Left ventricle myocardium inferior (tissue), 1 donor: Measurements from ENCODE around the gene ST7. TPM values are rescaled to one million over a fixed set of nuclear protein-coding genes. Genes with fewer than 3 reads are reported as not detected.

ENCODE experiments used
- DNase-seq: peaks from one replicate; pipeline ENCODE4 v3.0.0-alpha.2; 2020
- H3K27ac ChIP-seq: fragments of 200-600 bp; replicated peaks from 2 replicates; pipeline ENCODE4 v1.8.0; 2021
- H3K27me3 ChIP-seq: fragments of 200-600 bp; 2 replicates; pipeline ENCODE4 v1.8.0; 2021; ENCODE audit warnings: low read depth
- H3K36me3 ChIP-seq: fragments of 200-600 bp; 2 replicates; pipeline ENCODE4 v1.8.0; 2021
- H3K4me1 ChIP-seq: fragments of 200-600 bp; 2 replicates; pipeline ENCODE4 v1.8.0; 2021
- H3K4me3 ChIP-seq: fragments of 200-600 bp; 2 replicates; pipeline ENCODE4 v1.8.0; 2021; ENCODE audit warnings: mild to moderate bottlenecking, moderate library complexity
- H3K9me3 ChIP-seq: fragments of 200-600 bp; replicated peaks from 2 replicates; pipeline ENCODE4 v1.8.0; 2021
- intact Hi-C: fragments of 100-400 bp; cut with micrococcal nuclease; formaldehyde crosslinking; loops from one replicate; pipeline ENCODE4 v1.11.0; 2022
- total RNA-seq: library from RNA; stranded (reverse); fragmentation: NEBNext Ultra II Directional; extraction: Animal tissue kit (Norgen Biotek cat#: 25700); gene quantifications from one replicate; pipeline ENCODE4 v1.2.1, GENCODE V29; 2021
- TF ChIP-seq, protein P1 (sequence below): fragments of 200-600 bp; IDR thresholded peaks from 2 replicates; pipeline ENCODE4 v1.8.0; 2021; ENCODE audit warnings: antibody characterized with exemption, mild to moderate bottlenecking, borderline replicate concordance
- donor health status: DM: no; HTN: yes; CAD: no; lungs with severe emphysema.

Gene ST7
- total RNA-seq, 1 donor from 2014 or later: 28.5 TPM

DNA sequence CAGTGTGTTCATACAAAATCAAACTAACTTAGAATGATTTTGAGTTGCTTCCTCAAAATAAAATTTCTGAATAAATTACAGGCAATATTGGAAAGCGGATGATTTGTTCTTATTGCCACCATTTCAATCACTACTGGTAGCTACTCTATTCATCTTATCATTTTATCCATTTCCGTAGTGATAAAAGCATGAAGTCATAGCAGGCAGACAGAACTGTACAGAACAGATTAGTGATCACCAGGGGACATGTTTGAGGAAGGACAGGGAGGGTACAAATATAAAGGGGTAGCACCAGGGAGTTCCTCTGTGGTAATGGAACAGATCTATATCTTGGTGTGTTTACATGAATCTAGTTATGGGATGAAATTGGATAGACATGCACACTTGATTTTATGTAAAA is 231.1 kb downstream of the ST7 start:
- TF ChIP-seq, protein P1, sequence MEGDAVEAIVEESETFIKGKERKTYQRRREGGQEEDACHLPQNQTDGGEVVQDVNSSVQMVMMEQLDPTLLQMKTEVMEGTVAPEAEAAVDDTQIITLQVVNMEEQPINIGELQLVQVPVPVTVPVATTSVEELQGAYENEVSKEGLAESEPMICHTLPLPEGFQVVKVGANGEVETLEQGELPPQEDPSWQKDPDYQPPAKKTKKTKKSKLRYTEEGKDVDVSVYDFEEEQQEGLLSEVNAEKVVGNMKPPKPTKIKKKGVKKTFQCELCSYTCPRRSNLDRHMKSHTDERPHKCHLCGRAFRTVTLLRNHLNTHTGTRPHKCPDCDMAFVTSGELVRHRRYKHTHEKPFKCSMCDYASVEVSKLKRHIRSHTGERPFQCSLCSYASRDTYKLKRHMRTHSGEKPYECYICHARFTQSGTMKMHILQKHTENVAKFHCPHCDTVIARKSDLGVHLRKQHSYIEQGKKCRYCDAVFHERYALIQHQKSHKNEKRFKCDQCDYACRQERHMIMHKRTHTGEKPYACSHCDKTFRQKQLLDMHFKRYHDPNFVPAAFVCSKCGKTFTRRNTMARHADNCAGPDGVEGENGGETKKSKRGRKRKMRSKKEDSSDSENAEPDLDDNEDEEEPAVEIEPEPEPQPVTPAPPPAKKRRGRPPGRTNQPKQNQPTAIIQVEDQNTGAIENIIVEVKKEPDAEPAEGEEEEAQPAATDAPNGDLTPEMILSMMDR: no peak
- Histone ChIP-seq H3K4me1 (no peaks in the 10 kb centered on the region), H3K36me3 (peaks cover 5% of the 10 kb centered on the region), H3K4me3 (no peak overlapping the region), H3K9me3 (no peaks in the 10 kb centered on the region), H3K27ac (no peak overlapping the region), H3K27me3 (no peaks in the 10 kb centered on the region)
- intact Hi-C loops: no loop called here
- DNase-seq: no peak

DNA sequence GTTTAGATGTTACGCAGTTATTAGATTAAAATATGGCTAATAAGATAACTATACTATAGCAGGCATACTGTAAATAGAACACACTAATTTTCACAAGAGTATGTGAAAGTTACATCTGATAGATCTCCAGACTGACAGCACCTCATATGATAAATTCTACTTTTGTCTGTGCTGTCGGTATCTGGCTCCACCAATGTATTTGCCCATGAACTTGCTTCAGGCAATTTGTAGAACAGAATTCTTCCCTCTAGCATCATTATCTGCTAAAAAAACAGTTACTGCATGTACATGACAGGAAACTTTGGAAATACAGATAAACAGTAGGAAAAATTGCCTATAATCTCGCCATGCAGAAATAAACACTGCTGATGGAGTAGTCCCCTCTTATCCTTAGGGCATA is 231.8 kb downstream of the ST7 start:
- no peak overlapping the region for H3K27ac ChIP-seq
- H3K9me3 ChIP-seq: no peaks in the 10 kb centered on the region
- peaks cover 6% of the 10 kb centered on the region for H3K4me1 ChIP-seq
- TF ChIP-seq, protein P1: no peak
- peaks cover 13% of the 10 kb centered on the region for H3K36me3 ChIP-seq
- H3K4me3 ChIP-seq: no peak overlapping the region
- no peaks in the 10 kb centered on the region for H3K27me3 ChIP-seq
- DNase-seq: no peak
- intact Hi-C loops: no loop called here

DNA sequence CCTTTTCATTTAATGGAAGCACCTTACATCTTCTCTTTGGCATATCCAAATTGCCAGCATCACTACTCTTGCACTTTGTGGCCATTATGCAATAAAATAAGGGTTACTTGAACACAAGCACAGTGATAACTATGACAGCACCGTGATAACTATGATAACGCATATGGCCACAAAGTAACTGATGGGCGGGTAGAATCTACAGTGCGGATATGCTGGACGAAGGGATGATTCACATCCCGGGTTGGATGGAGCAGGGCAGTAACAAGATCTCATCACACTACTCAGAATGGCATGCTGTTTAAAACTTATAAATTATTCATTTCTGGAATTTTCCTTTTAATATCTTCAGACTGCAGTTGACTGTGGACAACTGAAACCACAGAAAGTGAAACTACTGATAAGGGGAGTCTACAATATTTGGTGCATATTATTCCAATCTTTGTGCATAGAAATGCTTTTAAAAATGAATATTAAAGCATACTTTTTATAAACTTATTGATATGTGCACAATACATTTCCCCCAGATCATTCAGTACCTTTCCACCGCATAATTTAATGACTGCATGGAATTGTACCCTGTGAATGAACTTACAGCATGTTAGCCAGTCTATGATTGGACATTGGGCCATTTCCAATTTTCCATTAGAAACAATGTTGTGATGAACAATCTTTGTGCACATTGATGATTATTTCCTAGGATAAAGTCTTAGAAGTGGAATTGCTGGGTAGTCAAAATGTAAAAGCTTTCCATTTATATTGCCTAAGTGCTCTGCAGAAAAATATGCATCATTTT is 233.1 kb downstream of the ST7 start:
- H3K27me3 ChIP-seq: no peaks in the 10 kb centered on the region
- H3K27ac ChIP-seq: no peak overlapping the region
- intact Hi-C loops: no loop called here
- peaks cover 11% of the 10 kb centered on the region for H3K4me1 ChIP-seq
- peaks cover 21% of the 10 kb centered on the region for H3K36me3 ChIP-seq
- no peaks in the 10 kb centered on the region for H3K9me3 ChIP-seq
- no peak for DNase-seq
- H3K4me3 ChIP-seq: no peak overlapping the region
- TF ChIP-seq, protein P1: no peak

DNA sequence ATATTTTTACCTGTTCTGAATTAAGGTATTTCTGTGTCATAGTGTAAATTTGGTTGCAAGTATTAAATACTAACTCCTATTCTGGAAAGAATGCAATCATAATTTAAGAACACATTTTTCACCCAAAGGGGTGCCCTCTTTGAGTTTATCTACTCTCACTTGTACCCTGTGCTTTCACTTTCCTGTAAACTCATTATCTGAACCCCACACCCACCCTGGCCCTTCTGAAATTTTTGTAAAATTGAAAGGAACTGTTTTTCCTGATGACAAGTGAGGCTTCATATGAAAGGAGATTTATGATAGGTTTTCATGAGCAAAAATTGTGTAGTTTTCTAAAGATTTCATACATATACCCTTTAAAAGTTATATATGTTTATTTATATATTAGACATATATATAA is 235.1 kb downstream of the ST7 start:
- Histone ChIP-seq H3K9me3 (no peaks in the 10 kb centered on the region), H3K36me3 (peaks cover 21% of the 10 kb centered on the region), H3K27ac (no peak overlapping the region), H3K27me3 (no peaks in the 10 kb centered on the region), H3K4me1 (peaks cover 11% of the 10 kb centered on the region), H3K4me3 (no peak overlapping the region)
- TF ChIP-seq, protein P1: no peak
- no peak for DNase-seq
- intact Hi-C loops: no loop called here

DNA sequence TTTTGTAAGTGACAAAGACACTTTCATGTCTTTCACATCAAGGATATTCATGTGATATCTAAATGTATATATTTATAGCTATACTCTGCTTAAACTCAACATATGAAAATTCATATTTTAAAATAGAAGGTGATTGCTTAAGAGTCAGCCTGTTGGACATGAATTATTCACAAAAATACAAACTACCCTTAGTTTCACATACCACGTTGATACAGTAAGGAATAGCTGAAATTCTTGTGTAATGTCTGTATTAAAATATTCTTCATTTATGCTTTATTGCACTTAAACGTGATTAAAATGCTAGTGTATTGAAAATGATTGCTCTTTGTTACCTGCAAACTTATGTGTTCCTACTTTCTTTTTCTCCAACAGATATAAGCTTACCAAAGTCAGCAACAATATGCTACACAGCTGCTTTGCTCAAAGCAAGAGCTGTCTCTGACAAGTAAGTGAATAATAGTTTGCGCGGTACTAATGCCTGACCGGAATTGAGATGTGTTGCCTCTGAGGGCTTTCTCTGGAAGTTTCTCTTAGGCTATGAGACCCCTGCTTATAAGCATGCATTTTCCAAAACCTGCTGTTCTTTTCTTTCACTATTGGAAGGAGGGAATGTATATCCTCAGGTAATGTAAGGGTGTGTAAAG is 235.8 kb downstream of the ST7 start:
- DNase-seq: no peak
- H3K27ac ChIP-seq: no peak overlapping the region
- peaks cover 21% of the 10 kb centered on the region for H3K36me3 ChIP-seq
- H3K9me3 ChIP-seq: no peaks in the 10 kb centered on the region
- TF ChIP-seq, protein P1: no peak
- H3K4me3 ChIP-seq: no peak overlapping the region
- H3K27me3 ChIP-seq: no peaks in the 10 kb centered on the region
- H3K4me1 ChIP-seq: peaks cover 11% of the 10 kb centered on the region
- intact Hi-C loops: no loop called here
